Vagina (tissue), 2 donors: ENCODE results near the gene RPAP3. TPM values are rescaled to one million over a fixed set of nuclear protein-coding genes. Genes with fewer than 3 reads are reported as not detected.
A peak's percentile ranks its signal among the peaks of the same experiment; 100 is the strongest.

ENCODE experiments used
- DNase-seq, 2 donors: peaks; one replicate each; pipeline ENCODE4 v3.0.0-alpha.2; 2017; ENCODE audit errors: extremely low spot score in 2 of 2
- H3K27ac ChIP-seq: fragments of 200-600 bp; sonication (generic); one replicate; pipeline ENCODE4 v1.5.1; 2019
- H3K27me3 ChIP-seq: fragments of 200-600 bp; sonication (generic); one replicate; pipeline ENCODE4 v1.5.1; 2019
- H3K36me3 ChIP-seq, 2 donors: fragments of 200-600 bp; sonication (generic); one replicate each; pipeline ENCODE4 v1.5.1; 2017 to 2019
- H3K4me1 ChIP-seq: fragments of 200-600 bp; sonication (generic); one replicate; pipeline ENCODE4 v1.5.1; 2019
- H3K4me3 ChIP-seq, 2 donors: fragments of 200-600 bp; sonication (generic); 1 replicate in 1 of 2; 2 replicates in 1 of 2; pipeline ENCODE4 v1.5.1; 2016 to 2019
- H3K9me3 ChIP-seq: fragments of 200-600 bp; sonication (generic); one replicate; pipeline ENCODE4 v1.5.1; 2019
- CTCF ChIP-seq, 3 experiments: fragments of 450-650 bp in 2 of 3; fragments of 200-600 bp in 1 of 3; sonication (generic) in 1 of 3; IDR thresholded peaks; one replicate each; pipeline ENCODE4 v1.5.1; 2017 to 2019; ENCODE audit warnings: antibody characterized with exemption in 3 of 3, mild to moderate bottlenecking in 2 of 3, moderate library complexity in 2 of 3
- POLR2A ChIP-seq, 2 donors: fragments of 450-650 bp; IDR thresholded peaks; one replicate each; pipeline ENCODE4 v1.6.1; 2017; ENCODE audit warnings: antibody characterized with exemption in 2 of 2, mild to moderate bottlenecking in 2 of 2, moderate library complexity in 2 of 2
- POLR2AphosphoS5 ChIP-seq, 2 donors: sonication (generic); formaldehyde crosslinking; IDR thresholded peaks; one replicate each; pipeline ENCODE4 v1.9.0; 2017; ENCODE audit warnings: antibody characterized with exemption in 2 of 2, mild to moderate bottlenecking in 2 of 2, low read depth in 1 of 2; ENCODE audit not compliant: insufficient read depth in 1 of 2
- intact Hi-C: fragments of 100-400 bp; cut with DNase I; formaldehyde crosslinking; loops from one replicate; pipeline ENCODE4 v1.15.1; 2023
- total RNA-seq: library from RNA; depleted of rRNA; stranded (reverse); fragments of >200 nt; gene quantifications from one replicate; pipeline ENCODE4 v1.2.3, GENCODE V29; 2016

RPAP3 gene
- total RNA-seq, 1 donor from 2014 or later = 19.2 TPM

GRCh38 chr12:47742253-47742825 lies 36.5 kb upstream of the RPAP3 start:
- no peak for DNase-seq
- H3K4me3 ChIP-seq = no peak overlapping the region
- intact Hi-C loops = no loop called here

GRCh38 chr12:47741340-47741703 lies 35.5 kb upstream of the RPAP3 start:
- intact Hi-C loops = no loop called here
- TF ChIP-seq POLR2AphosphoS5 (IDR thresholded peaks at IDR 0.05; ENCODE audit: insufficient read depth in 1 of 2, low read depth in 1 of 2) = no peak
- no peak for TF ChIP-seq CTCF (IDR thresholded peaks at IDR 0.05)
- TF ChIP-seq POLR2A (IDR thresholded peaks at IDR 0.05) = no peak
- H3K36me3 ChIP-seq = no peaks in the 10 kb centered on the region
- no peak overlapping the region for H3K4me3 ChIP-seq
- no peaks in the 10 kb centered on the region for H3K9me3 ChIP-seq
- no peak overlapping the region for H3K27ac ChIP-seq
- DNase-seq = no peak
- no peaks in the 10 kb centered on the region for H3K27me3 ChIP-seq
- peaks cover 41% of the 10 kb centered on the region for H3K4me1 ChIP-seq

More at GRCh38 chr12:47742253-47742825, 36.5 kb upstream of the RPAP3 start:
- no peaks in the 10 kb centered on the region for H3K9me3 ChIP-seq
- peaks cover 34% of the 10 kb centered on the region for H3K4me1 ChIP-seq
- H3K27ac ChIP-seq = no peak overlapping the region
- no peaks in the 10 kb centered on the region for H3K27me3 ChIP-seq
- TF ChIP-seq CTCF (IDR thresholded peaks at IDR 0.05) (peak; percentile 93 to 94 (median 94)), POLR2A (IDR thresholded peaks at IDR 0.05) (no peak)
- H3K36me3 ChIP-seq = no peaks in the 10 kb centered on the region

- Histone ChIP-seq H3K27me3 (no peaks in the 10 kb centered on the region), H3K27ac (no peak overlapping the region), H3K36me3 (no peaks in the 10 kb centered on the region), H3K9me3 (no peaks in the 10 kb centered on the region), H3K4me3 (no peak overlapping the region), H3K4me1 (peaks cover 47% of the 10 kb centered on the region)
- intact Hi-C loops = no loop called here
- DNase-seq = no peak
- TF ChIP-seq CTCF (IDR thresholded peaks at IDR 0.05) (no peak), POLR2AphosphoS5 (IDR thresholded peaks at IDR 0.05; ENCODE audit: insufficient read depth in 1 of 2, low read depth in 1 of 2) (no peak), POLR2A (IDR thresholded peaks at IDR 0.05) (no peak)
These were observed 34.9 kb upstream of the RPAP3 start for GRCh38 chr12:47740606-47741339.

GRCh38 chr12:47739979-47740378 lies 34.1 kb upstream of the RPAP3 start:
- H3K36me3 ChIP-seq = no peaks in the 10 kb centered on the region
- TF ChIP-seq POLR2A (IDR thresholded peaks at IDR 0.05) (no peak), POLR2AphosphoS5 (IDR thresholded peaks at IDR 0.05; ENCODE audit: insufficient read depth in 1 of 2, low read depth in 1 of 2) (peak in 1 of 2 donors; percentile 9)
- H3K9me3 ChIP-seq = no peaks in the 10 kb centered on the region
- no peak for DNase-seq
- no peaks in the 10 kb centered on the region for H3K27me3 ChIP-seq
- H3K4me1 ChIP-seq = peaks cover 55% of the 10 kb centered on the region
- H3K27ac ChIP-seq = no peak overlapping the region
- intact Hi-C loops = loop anchor here (5.0 kb wide), 1 partner anchor 37 kb away; no protein-coding TSS in a partner anchor
- no peak overlapping the region for H3K4me3 ChIP-seq

DNA sequence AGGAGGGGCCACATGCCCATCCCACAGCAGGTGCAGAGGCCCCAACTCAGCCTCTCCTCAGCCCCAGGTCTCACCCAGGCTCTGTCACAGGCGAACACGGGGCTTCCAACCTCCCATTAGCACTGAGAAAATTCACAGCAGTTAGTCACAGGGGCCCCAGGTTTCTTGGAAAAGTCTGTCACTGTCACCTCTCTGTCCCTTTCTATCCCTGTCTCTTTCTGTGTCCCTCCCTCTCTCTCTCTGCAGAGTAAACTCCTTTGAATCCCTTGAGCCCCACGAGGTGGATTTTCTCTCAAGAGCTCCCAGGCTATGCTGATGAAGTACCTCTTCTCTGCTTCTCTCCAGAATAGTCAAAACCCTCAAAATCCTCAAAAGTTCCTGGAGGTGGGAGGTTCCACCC lies 33.5 kb upstream of the RPAP3 start:
- Histone ChIP-seq H3K9me3 (no peaks in the 10 kb centered on the region), H3K4me1 (peaks cover 61% of the 10 kb centered on the region), H3K27ac (no peak overlapping the region), H3K36me3 (no peaks in the 10 kb centered on the region), H3K27me3 (no peaks in the 10 kb centered on the region), H3K4me3 (no peak overlapping the region)
- intact Hi-C loops = loop anchor here (5.0 kb wide), 1 partner anchor 38 kb away; no protein-coding TSS in a partner anchor
- no peak for DNase-seq
- no peak for TF ChIP-seq POLR2AphosphoS5 (IDR thresholded peaks at IDR 0.05; ENCODE audit: insufficient read depth in 1 of 2, low read depth in 1 of 2)
- TF ChIP-seq CTCF (IDR thresholded peaks at IDR 0.05) = no peak
- TF ChIP-seq POLR2A (IDR thresholded peaks at IDR 0.05) = no peak
